Measurements from ENCODE around the gene WDR20. TPM values are rescaled to one million over a fixed set of nuclear protein-coding genes. Genes with fewer than 3 reads are reported as not detected.

The WDR20 gene, protein sequence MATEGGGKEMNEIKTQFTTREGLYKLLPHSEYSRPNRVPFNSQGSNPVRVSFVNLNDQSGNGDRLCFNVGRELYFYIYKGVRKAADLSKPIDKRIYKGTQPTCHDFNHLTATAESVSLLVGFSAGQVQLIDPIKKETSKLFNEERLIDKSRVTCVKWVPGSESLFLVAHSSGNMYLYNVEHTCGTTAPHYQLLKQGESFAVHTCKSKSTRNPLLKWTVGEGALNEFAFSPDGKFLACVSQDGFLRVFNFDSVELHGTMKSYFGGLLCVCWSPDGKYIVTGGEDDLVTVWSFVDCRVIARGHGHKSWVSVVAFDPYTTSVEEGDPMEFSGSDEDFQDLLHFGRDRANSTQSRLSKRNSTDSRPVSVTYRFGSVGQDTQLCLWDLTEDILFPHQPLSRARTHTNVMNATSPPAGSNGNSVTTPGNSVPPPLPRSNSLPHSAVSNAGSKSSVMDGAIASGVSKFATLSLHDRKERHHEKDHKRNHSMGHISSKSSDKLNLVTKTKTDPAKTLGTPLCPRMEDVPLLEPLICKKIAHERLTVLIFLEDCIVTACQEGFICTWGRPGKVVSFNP
- total RNA-seq, result 14.1 and 16.2 TPM in 2 replicates

DNA sequence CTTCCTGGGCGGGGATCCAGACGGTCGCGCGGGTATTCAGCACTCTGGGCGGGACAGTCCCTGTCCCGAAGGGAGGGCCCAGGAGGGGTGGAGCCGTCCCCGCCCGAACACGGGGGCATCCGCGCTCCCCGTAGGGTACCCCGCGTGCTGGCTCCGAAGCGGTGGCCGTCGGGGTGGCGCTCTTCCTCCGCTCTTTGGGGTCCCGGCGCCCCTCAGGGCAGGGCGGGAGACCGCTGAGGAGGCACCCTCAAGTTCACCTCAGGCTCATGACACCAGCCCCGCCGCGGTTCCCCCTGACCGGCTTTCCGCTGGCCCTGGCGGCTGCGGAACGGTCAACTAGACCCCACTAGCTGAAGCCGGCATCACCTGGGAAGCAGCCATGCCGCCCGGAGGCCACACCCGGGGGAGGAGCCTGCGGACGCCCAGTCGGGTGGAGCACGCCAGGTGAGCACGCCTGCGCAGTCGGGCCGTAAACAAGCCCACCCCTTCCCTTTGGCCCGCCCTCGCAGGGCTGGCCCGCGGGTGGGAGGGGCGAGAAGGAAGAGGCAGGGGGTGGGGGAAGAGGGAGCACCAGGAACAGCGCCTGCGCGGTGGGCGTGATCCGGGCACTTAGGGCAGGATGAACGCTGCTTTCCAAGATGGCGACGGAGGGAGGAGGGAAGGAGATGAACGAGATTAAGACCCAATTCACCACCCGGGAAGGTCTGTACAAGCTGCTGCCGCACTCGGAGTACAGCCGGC lies at the start of gene WDR20:
Gene WDR20, plus strand, starts transcription at position 612 of the 741 bp plus-strand sequence. Its CDS starts 27 bp downstream, at position 639.

Other genes with a start within 250 kb of the WDR20 start
- gene DYNC1H1, start 175.3 kb upstream of the WDR20 start, total RNA-seq, result 839 and 960 TPM in 2 replicates
- gene HSP90AA1, start 52.9 kb upstream of the WDR20 start, total RNA-seq, result 823 and 1,885 TPM in 2 replicates
- 8.3 and 10.9 TPM in 2 replicates for gene MOK, start 165.3 kb downstream of the WDR20 start, total RNA-seq
- 10.5 and 11.5 TPM in 2 replicates for gene ZNF839, start 179.8 kb downstream of the WDR20 start, total RNA-seq
- gene CINP, start 223.0 kb downstream of the WDR20 start, total RNA-seq, result 44.1 and 58.4 TPM in 2 replicates
- gene TECPR2, start 223.0 kb downstream of the WDR20 start, total RNA-seq, result 13.8 and 25.0 TPM in 2 replicates